ENCODE data around the gene FYB2.

The FYB2 gene

GRCh38 chr1:56834137-56834900 is 15.1 kb upstream of the FYB2 start:
- no peak for DNase-seq

GRCh38 chr1:56833088-56833487 is 13.9 kb upstream of the FYB2 start:
- DNase-seq, result no peak

GRCh38 chr1:56831871-56832693 is 12.9 kb upstream of the FYB2 start:
- peak; percentile 73 for DNase-seq

GRCh38 chr1:56830052-56830451 is 10.8 kb upstream of the FYB2 start:
- DNase-seq, result no peak

- no peak for DNase-seq
Measured at GRCh38 chr1:56827711-56828110, 8.5 kb upstream of the FYB2 start.

- no peak for DNase-seq
Measured at GRCh38 chr1:56825436-56825835, 6.2 kb upstream of the FYB2 start.

- no peak for DNase-seq
Measured at GRCh38 chr1:56824938-56825337, 5.7 kb upstream of the FYB2 start.

- DNase-seq, result no peak
Measured at GRCh38 chr1:56824271-56824670, 5.1 kb upstream of the FYB2 start.

GRCh38 chr1:56821462-56821797 is 2.2 kb upstream of the FYB2 start:
- no peak for DNase-seq

GRCh38 chr1:56820755-56821461 is 1.7 kb upstream of the FYB2 start:
- peak; percentile 70 for DNase-seq

- no peak for DNase-seq
Measured at GRCh38 chr1:56817716-56818463, 1.3 kb downstream of the FYB2 start.

GRCh38 chr1:56816909-56817308 is 2.3 kb downstream of the FYB2 start:
- no peak for DNase-seq

- DNase-seq, result no peak
Measured at GRCh38 chr1:56816264-56816663, 2.9 kb downstream of the FYB2 start.

- DNase-seq, result no peak
Measured at GRCh38 chr1:56814205-56814604, 5.0 kb downstream of the FYB2 start.

- no peak for DNase-seq
Measured at GRCh38 chr1:56811331-56811730, 7.9 kb downstream of the FYB2 start.

- DNase-seq, result no peak
Measured at GRCh38 chr1:56808410-56808809, 10.8 kb downstream of the FYB2 start.

- no peak for DNase-seq
Measured at GRCh38 chr1:56806804-56807203, 12.4 kb downstream of the FYB2 start.

GRCh38 chr1:56803561-56804156 is 15.5 kb downstream of the FYB2 start:
- DNase-seq, result peak; percentile 29

GRCh38 chr1:56799605-56800400 is 19.4 kb downstream of the FYB2 start:
- no peak for DNase-seq

GRCh38 chr1:56798053-56798471 is 21.1 kb downstream of the FYB2 start:
- DNase-seq, result no peak

- no peak for DNase-seq
Measured at GRCh38 chr1:56797065-56797685, 22.0 kb downstream of the FYB2 start.

Measured in hematopoietic multipotent progenitor cell treated with erythropoietin and hydrocortisone succinate and interleukin-3 and kit ligand, for 8 days (in vitro differentiated cells).